ENCODE results near the gene ZSWIM8.

- no peak for TF ChIP-seq REST (IDR thresholded peaks at IDR 0.05; ENCODE audit: insufficient read depth in 1 of 2, low read depth in 2 of 2, low read length in 2 of 2)
- no peak for TF ChIP-seq POLR2AphosphoS5 (IDR thresholded peaks at IDR 0.05; ENCODE audit: low read depth, low read length)
- no peak for TF ChIP-seq TAF1 (IDR thresholded peaks at IDR 0.05; ENCODE audit: borderline replicate concordance, insufficient read depth, low read length)
Measured at GRCh38 chr10:73815719-73816030, 30.3 kb downstream of the ZSWIM8 start.

Measured in PFSK-1 (cell line).